Effector memory CD4-positive, alpha-beta T cell (primary cell): ENCODE data around the gene LRCH3.

Experiments used
- DNase-seq, 3 donors: peaks; one replicate each; pipeline ENCODE4 v3.0.0-alpha.2; 2020
- H3K27ac ChIP-seq: 2 replicates; pipeline ENCODE4 v1.7.0; 2013; ENCODE audit warnings: mild to moderate bottlenecking, low read length, moderate library complexity; ENCODE audit not compliant: insufficient read depth, poor library complexity, severe bottlenecking
- H3K27me3 ChIP-seq: replicated peaks from 2 replicates; pipeline ENCODE4 v1.7.0; 2013; ENCODE audit warnings: mild to moderate bottlenecking, low read length; ENCODE audit not compliant: insufficient read depth, control insufficient read depth, poor library complexity, severe bottlenecking
- H3K36me3 ChIP-seq: 2 replicates; pipeline ENCODE4 v1.7.0; 2013; ENCODE audit warnings: mild to moderate bottlenecking, low read length, moderate library complexity; ENCODE audit not compliant: control insufficient read depth, insufficient read depth
- H3K4me1 ChIP-seq: 2 replicates; pipeline ENCODE4 v1.7.0; 2013; ENCODE audit warnings: low read length, mild to moderate bottlenecking; ENCODE audit not compliant: control insufficient read depth, insufficient read depth, poor library complexity, severe bottlenecking
- H3K4me3 ChIP-seq: 2 replicates; pipeline ENCODE4 v1.7.0; 2013; ENCODE audit warnings: low read length, low read depth, mild to moderate bottlenecking; ENCODE audit not compliant: insufficient read depth, poor library complexity, severe bottlenecking
- H3K9me3 ChIP-seq: 2 replicates; pipeline ENCODE4 v1.7.0; 2013; ENCODE audit warnings: mild to moderate bottlenecking, low read length, moderate library complexity; ENCODE audit not compliant: control insufficient read depth

LRCH3 gene

GRCh38 chr3:197804511-197804910 is 13.5 kb downstream of the LRCH3 start:
- Histone ChIP-seq H3K4me1 (peaks cover 8% of the 10 kb centered on the region), H3K9me3 (no peaks in the 10 kb centered on the region), H3K36me3 (no peaks in the 10 kb centered on the region), H3K27ac (no peak overlapping the region), H3K27me3 (no peaks in the 10 kb centered on the region), H3K4me3 (no peak overlapping the region)
- DNase-seq = no peak

- no peaks in the 10 kb centered on the region for H3K27me3 ChIP-seq
- DNase-seq = no peak
- no peak overlapping the region for H3K4me3 ChIP-seq
- no peaks in the 10 kb centered on the region for H3K36me3 ChIP-seq
- no peaks in the 10 kb centered on the region for H3K4me1 ChIP-seq
- H3K9me3 ChIP-seq = no peaks in the 10 kb centered on the region
- H3K27ac ChIP-seq = no peak overlapping the region
These were observed 17.0 kb downstream of the LRCH3 start for GRCh38 chr3:197807969-197808587.

- H3K4me1 ChIP-seq = no peaks in the 10 kb centered on the region
- H3K9me3 ChIP-seq = no peaks in the 10 kb centered on the region
- no peak for DNase-seq
- H3K27ac ChIP-seq = no peak overlapping the region
- no peaks in the 10 kb centered on the region for H3K27me3 ChIP-seq
- no peak overlapping the region for H3K4me3 ChIP-seq
- H3K36me3 ChIP-seq = no peaks in the 10 kb centered on the region
These were observed 18.4 kb downstream of the LRCH3 start for GRCh38 chr3:197809356-197810020.

- Histone ChIP-seq H3K4me3 (no peak overlapping the region), H3K27ac (no peak overlapping the region)
- DNase-seq = no peak
These were observed 19.8 kb downstream of the LRCH3 start for GRCh38 chr3:197810901-197811300.

GRCh38 chr3:197811343-197811742 is 20.3 kb downstream of the LRCH3 start:
- Histone ChIP-seq H3K4me1 (no peaks in the 10 kb centered on the region), H3K27ac (no peak overlapping the region), H3K4me3 (no peak overlapping the region), H3K27me3 (no peaks in the 10 kb centered on the region), H3K36me3 (no peaks in the 10 kb centered on the region), H3K9me3 (no peaks in the 10 kb centered on the region)
- no peak for DNase-seq

More at GRCh38 chr3:197810901-197811300, 19.8 kb downstream of the LRCH3 start:
- H3K27me3 ChIP-seq = no peaks in the 10 kb centered on the region
- H3K4me1 ChIP-seq = no peaks in the 10 kb centered on the region
- no peaks in the 10 kb centered on the region for H3K9me3 ChIP-seq
- H3K36me3 ChIP-seq = no peaks in the 10 kb centered on the region

- Histone ChIP-seq H3K4me3 (no peak overlapping the region), H3K27me3 (no peaks in the 10 kb centered on the region), H3K36me3 (no peaks in the 10 kb centered on the region), H3K27ac (no peak overlapping the region), H3K9me3 (no peaks in the 10 kb centered on the region), H3K4me1 (no peaks in the 10 kb centered on the region)
- no peak for DNase-seq
These were observed 23.3 kb downstream of the LRCH3 start for GRCh38 chr3:197814372-197814771.

- no peak for DNase-seq
- Histone ChIP-seq H3K27ac (no peak overlapping the region), H3K4me1 (no peaks in the 10 kb centered on the region), H3K9me3 (no peaks in the 10 kb centered on the region), H3K4me3 (no peak overlapping the region), H3K27me3 (no peaks in the 10 kb centered on the region), H3K36me3 (peaks cover 22% of the 10 kb centered on the region)
These were observed 29.7 kb downstream of the LRCH3 start for GRCh38 chr3:197820550-197821335.

- Histone ChIP-seq H3K4me3 (no peak overlapping the region), H3K9me3 (no peaks in the 10 kb centered on the region), H3K4me1 (no peaks in the 10 kb centered on the region), H3K27ac (no peak overlapping the region), H3K36me3 (peaks cover 35% of the 10 kb centered on the region), H3K27me3 (no peaks in the 10 kb centered on the region)
- DNase-seq = no peak
These were observed 38.5 kb downstream of the LRCH3 start for GRCh38 chr3:197829397-197830045.

- H3K9me3 ChIP-seq = no peaks in the 10 kb centered on the region
- DNase-seq = no peak
- no peak overlapping the region for H3K27ac ChIP-seq
- H3K4me3 ChIP-seq = no peak overlapping the region
- no peaks in the 10 kb centered on the region for H3K27me3 ChIP-seq
- H3K36me3 ChIP-seq = peaks cover 35% of the 10 kb centered on the region
- H3K4me1 ChIP-seq = no peaks in the 10 kb centered on the region
These were observed 39.4 kb downstream of the LRCH3 start for GRCh38 chr3:197830308-197830966.
